Measurements from ENCODE around the gene XAF1. TPM values are rescaled to one million over a fixed set of nuclear protein-coding genes. Genes with fewer than 3 reads are reported as not detected.

XAF1 gene
- total and polyA plus RNA-seq, 9 donors = 33.3 to 111 (median 81.4) TPM

- no peak for TF ChIP-seq EP300 (IDR thresholded peaks at IDR 0.05)
- TF ChIP-seq CTCF (IDR thresholded peaks at IDR 0.05) = no peak
- no peak for TF ChIP-seq POLR2A (IDR thresholded peaks at IDR 0.05)
- Histone ChIP-seq H3K9me3 (no peaks in the 10 kb centered on the region), H3K4me1 (ENCODE audit: insufficient read depth) (no peaks in the 10 kb centered on the region), H3K4me3 (no peak overlapping the region), H3K27me3 (no peaks in the 10 kb centered on the region), H3K36me3 (no peaks in the 10 kb centered on the region), H3K27ac (no peak overlapping the region)
- DNase-seq = no peak
- WGBS, 3 donors = 48 to 55% (median 53%) methylated on average over 8 of the region's 8 CpGs
- intact Hi-C loops (cut with DNase I) = no loop called here
These were observed 30.8 kb downstream of the XAF1 start for GRCh38 chr17:6786618-6787017.

- TF ChIP-seq CTCF (IDR thresholded peaks at IDR 0.05) = no peak
- no peak for TF ChIP-seq EP300 (IDR thresholded peaks at IDR 0.05)
- no peak for TF ChIP-seq POLR2A (IDR thresholded peaks at IDR 0.05)
- no peaks in the 10 kb centered on the region for H3K9me3 ChIP-seq
- no peak overlapping the region for H3K27ac ChIP-seq
- 68 to 70% (median 69%) methylated on average over 10 of the region's 10 CpGs for WGBS, 3 donors
- no peak for DNase-seq
- H3K4me1 ChIP-seq (ENCODE audit: insufficient read depth) = no peaks in the 10 kb centered on the region
- no peaks in the 10 kb centered on the region for H3K27me3 ChIP-seq
- H3K4me3 ChIP-seq = no peak overlapping the region
- intact Hi-C loops (cut with DNase I) = no loop called here
- no peaks in the 10 kb centered on the region for H3K36me3 ChIP-seq
These were observed 31.3 kb downstream of the XAF1 start for GRCh38 chr17:6787081-6787693.

- no peaks in the 10 kb centered on the region for H3K36me3 ChIP-seq
- no peak for TF ChIP-seq EP300 (IDR thresholded peaks at IDR 0.05)
- TF ChIP-seq POLR2A (IDR thresholded peaks at IDR 0.05) = no peak
- H3K4me1 ChIP-seq (ENCODE audit: insufficient read depth) = no peaks in the 10 kb centered on the region
- no peak overlapping the region for H3K4me3 ChIP-seq
- H3K27ac ChIP-seq = no peak overlapping the region
- H3K9me3 ChIP-seq = no peaks in the 10 kb centered on the region
- intact Hi-C loops (cut with DNase I) = no loop called here
- 70 to 73% (median 73%) methylated on average over 4 of the region's 4 CpGs for WGBS, 3 donors
- DNase-seq = no peak
- no peaks in the 10 kb centered on the region for H3K27me3 ChIP-seq
These were observed 33.3 kb downstream of the XAF1 start for GRCh38 chr17:6789146-6789545.

- no peaks in the 10 kb centered on the region for H3K36me3 ChIP-seq
- no peaks in the 10 kb centered on the region for H3K4me1 ChIP-seq (ENCODE audit: insufficient read depth)
- H3K4me3 ChIP-seq = no peak overlapping the region
- TF ChIP-seq POLR2A (IDR thresholded peaks at IDR 0.05) (no peak), CTCF (IDR thresholded peaks at IDR 0.05) (no peak), EP300 (IDR thresholded peaks at IDR 0.05) (no peak)
- DNase-seq = no peak
- H3K9me3 ChIP-seq = no peaks in the 10 kb centered on the region
- 71 to 80% (median 75%) methylated on average over 5 of the region's 5 CpGs for WGBS, 3 donors
- H3K27ac ChIP-seq = no peak overlapping the region
- H3K27me3 ChIP-seq = no peaks in the 10 kb centered on the region
- intact Hi-C loops (cut with DNase I) = loop anchor here in 1 of 4 donors (10.0 kb wide), 1 partner anchor 99 kb away; no protein-coding TSS in a partner anchor
These were observed 38.1 kb downstream of the XAF1 start for GRCh38 chr17:6793748-6794493.
